ENCODE measurements around the gene JDP2. TPM values are rescaled to one million over a fixed set of nuclear protein-coding genes. Genes with fewer than 3 reads are reported as not detected.

JDP2 gene
- total RNA-seq, 1 donor from 2014 or later: 58.4 TPM

DNA sequence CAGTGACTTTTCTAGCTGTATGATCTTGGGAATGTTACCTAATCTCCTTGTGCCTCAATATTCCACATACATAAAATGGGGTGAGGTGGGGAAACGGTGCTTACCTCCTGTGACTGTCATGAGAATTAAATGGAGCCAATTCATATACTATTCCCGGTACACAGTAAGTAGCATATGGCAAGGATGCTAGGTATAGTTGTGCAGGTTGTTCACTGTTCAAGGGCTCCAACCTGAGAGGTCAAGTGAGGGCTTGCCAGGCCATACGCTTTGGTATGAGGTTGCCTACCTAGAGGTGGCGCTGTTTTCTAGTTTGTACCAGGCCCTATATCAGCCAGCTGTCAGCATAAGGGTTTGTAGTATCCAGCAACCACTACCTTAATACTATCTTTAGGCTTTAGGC is 90.8 kb downstream of the JDP2 start:
- Histone ChIP-seq H3K27me3 (ENCODE audit: control insufficient read depth, insufficient read depth, low read length) (no peaks in the 10 kb centered on the region), H3K36me3 (ENCODE audit: control insufficient read depth, insufficient read depth, low read length) (no peaks in the 10 kb centered on the region), H3K4me3 (ENCODE audit: low read depth, low read length) (no peak overlapping the region)
- FAIRE-seq (no peak), DNase-seq (ENCODE audit: low read depth) (peak; percentile 41)
- peak; percentile 52 for TF ChIP-seq CTCF (IDR thresholded peaks at IDR 0.05; ENCODE audit: insufficient read depth, low read length, severe bottlenecking)

- no peak for TF ChIP-seq CTCF (IDR thresholded peaks at IDR 0.05; ENCODE audit: insufficient read depth, low read length, severe bottlenecking)
- no peak overlapping the region for H3K4me3 ChIP-seq (ENCODE audit: low read depth, low read length)
- no peak for FAIRE-seq
- DNase-seq (ENCODE audit: low read depth): no peak
- H3K27me3 ChIP-seq (ENCODE audit: control insufficient read depth, insufficient read depth, low read length): no peaks in the 10 kb centered on the region
- H3K36me3 ChIP-seq (ENCODE audit: control insufficient read depth, insufficient read depth, low read length): no peaks in the 10 kb centered on the region
Measured at GRCh38 chr14:75519394-75519793, 91.6 kb downstream of the JDP2 start.

GRCh38 chr14:75519826-75520728 is 92.3 kb downstream of the JDP2 start:
- H3K4me3 ChIP-seq (ENCODE audit: low read depth, low read length): no peak overlapping the region
- FAIRE-seq (no peak), DNase-seq (ENCODE audit: low read depth) (peak; percentile 17)
- TF ChIP-seq CTCF (IDR thresholded peaks at IDR 0.05; ENCODE audit: insufficient read depth, low read length, severe bottlenecking): no peak
- H3K36me3 ChIP-seq (ENCODE audit: control insufficient read depth, insufficient read depth, low read length): no peaks in the 10 kb centered on the region
- H3K27me3 ChIP-seq (ENCODE audit: control insufficient read depth, insufficient read depth, low read length): no peaks in the 10 kb centered on the region

GRCh38 chr14:75520852-75521251 is 93.0 kb downstream of the JDP2 start:
- TF ChIP-seq CTCF (IDR thresholded peaks at IDR 0.05; ENCODE audit: insufficient read depth, low read length, severe bottlenecking): no peak
- Histone ChIP-seq H3K36me3 (ENCODE audit: control insufficient read depth, insufficient read depth, low read length) (no peaks in the 10 kb centered on the region), H3K4me3 (ENCODE audit: low read depth, low read length) (no peak overlapping the region), H3K27me3 (ENCODE audit: control insufficient read depth, insufficient read depth, low read length) (no peaks in the 10 kb centered on the region)
- no peak for DNase-seq (ENCODE audit: low read depth)
- FAIRE-seq: no peak

- Histone ChIP-seq H3K4me3 (ENCODE audit: low read depth, low read length) (no peak overlapping the region), H3K36me3 (ENCODE audit: control insufficient read depth, insufficient read depth, low read length) (no peaks in the 10 kb centered on the region), H3K27me3 (ENCODE audit: control insufficient read depth, insufficient read depth, low read length) (no peaks in the 10 kb centered on the region)
- DNase-seq (ENCODE audit: low read depth) (no peak), FAIRE-seq (no peak)
- no peak for TF ChIP-seq CTCF (IDR thresholded peaks at IDR 0.05; ENCODE audit: insufficient read depth, low read length, severe bottlenecking)
Measured at GRCh38 chr14:75521415-75522199, 93.8 kb downstream of the JDP2 start.

All from bronchial epithelial cell (primary cell).